ENCODE data around the gene RAB7B.

RAB7B gene

GRCh38 chr1:205950280-205950679 lies 52.9 kb downstream of the RAB7B start:
- TF ChIP-seq POLR2A (IDR thresholded peaks at IDR 0.05; ENCODE audit: low read length) (no peak), GATA1 (IDR thresholded peaks at IDR 0.05; ENCODE audit: low read depth, low read length) (no peak)
- DNase-seq: no peak

GRCh38 chr1:205949753-205950152 lies 53.4 kb downstream of the RAB7B start:
- TF ChIP-seq POLR2A (IDR thresholded peaks at IDR 0.05; ENCODE audit: low read length): no peak
- TF ChIP-seq GATA1 (IDR thresholded peaks at IDR 0.05; ENCODE audit: low read depth, low read length): no peak

GRCh38 chr1:205948886-205949285 lies 54.3 kb downstream of the RAB7B start:
- TF ChIP-seq GATA1 (IDR thresholded peaks at IDR 0.05; ENCODE audit: low read depth, low read length) (no peak), POLR2A (IDR thresholded peaks at IDR 0.05; ENCODE audit: low read length) (no peak)
- no peak for DNase-seq

More at GRCh38 chr1:205949753-205950152, 53.4 kb downstream of the RAB7B start:
- no peak for DNase-seq

- DNase-seq: no peak
- TF ChIP-seq POLR2A (IDR thresholded peaks at IDR 0.05; ENCODE audit: low read length) (no peak), GATA1 (IDR thresholded peaks at IDR 0.05; ENCODE audit: low read depth, low read length) (no peak)
Measured at GRCh38 chr1:205948039-205948438, 55.2 kb downstream of the RAB7B start.

- DNase-seq: no peak
- TF ChIP-seq GATA1 (IDR thresholded peaks at IDR 0.05; ENCODE audit: low read depth, low read length) (no peak), POLR2A (IDR thresholded peaks at IDR 0.05; ENCODE audit: low read length) (no peak)
Measured at GRCh38 chr1:205947024-205947423, 56.2 kb downstream of the RAB7B start.

- no peak for TF ChIP-seq POLR2A (IDR thresholded peaks at IDR 0.05; ENCODE audit: low read length)
- TF ChIP-seq GATA1 (IDR thresholded peaks at IDR 0.05; ENCODE audit: low read depth, low read length): no peak
- no peak for DNase-seq
Measured at GRCh38 chr1:205945069-205945468, 58.1 kb downstream of the RAB7B start.

- TF ChIP-seq POLR2A (IDR thresholded peaks at IDR 0.05; ENCODE audit: low read length) (no peak), GATA1 (IDR thresholded peaks at IDR 0.05; ENCODE audit: low read depth, low read length) (no peak)
- no peak for DNase-seq
Measured at GRCh38 chr1:205944525-205944924, 58.7 kb downstream of the RAB7B start.

- TF ChIP-seq POLR2A (IDR thresholded peaks at IDR 0.05; ENCODE audit: low read length): no peak
- TF ChIP-seq GATA1 (IDR thresholded peaks at IDR 0.05; ENCODE audit: low read depth, low read length): no peak
- DNase-seq: no peak
Measured at GRCh38 chr1:205943245-205943644, 60.0 kb downstream of the RAB7B start, which contains the start of gene SLC26A9. TSS of gene SLC26A9 (minus strand) at chr1:205943456. CDS start at chr1:205935820, 7,636 bp downstream.

- no peak for DNase-seq
- TF ChIP-seq POLR2A (IDR thresholded peaks at IDR 0.05; ENCODE audit: low read length): no peak
- TF ChIP-seq GATA1 (IDR thresholded peaks at IDR 0.05; ENCODE audit: low read depth, low read length): no peak
Measured at GRCh38 chr1:205942631-205943159, 60.5 kb downstream of the RAB7B start.

- DNase-seq: no peak
- TF ChIP-seq GATA1 (IDR thresholded peaks at IDR 0.05; ENCODE audit: low read depth, low read length) (no peak), POLR2A (IDR thresholded peaks at IDR 0.05; ENCODE audit: low read length) (no peak)
Measured at GRCh38 chr1:205940710-205941109, 62.5 kb downstream of the RAB7B start.

GRCh38 chr1:205939690-205940330 lies 63.4 kb downstream of the RAB7B start:
- peak in 1 of 2 experiments; percentile 21 for DNase-seq
- TF ChIP-seq GATA1 (IDR thresholded peaks at IDR 0.05; ENCODE audit: low read depth, low read length) (no peak), POLR2A (IDR thresholded peaks at IDR 0.05; ENCODE audit: low read length) (no peak)

- no peak for TF ChIP-seq POLR2A (IDR thresholded peaks at IDR 0.05; ENCODE audit: low read length)
- TF ChIP-seq GATA1 (IDR thresholded peaks at IDR 0.05; ENCODE audit: low read depth, low read length): no peak
Measured at GRCh38 chr1:205938682-205939081, 64.5 kb downstream of the RAB7B start.

GRCh38 chr1:205936846-205937586 lies 66.2 kb downstream of the RAB7B start:
- no peak for DNase-seq
- TF ChIP-seq POLR2A (IDR thresholded peaks at IDR 0.05; ENCODE audit: low read length) (no peak), GATA1 (IDR thresholded peaks at IDR 0.05; ENCODE audit: low read depth, low read length) (no peak)

More at GRCh38 chr1:205938682-205939081, 64.5 kb downstream of the RAB7B start:
- no peak for DNase-seq

- TF ChIP-seq POLR2A (IDR thresholded peaks at IDR 0.05; ENCODE audit: low read length) (no peak), GATA1 (IDR thresholded peaks at IDR 0.05; ENCODE audit: low read depth, low read length) (no peak)
- DNase-seq: no peak
Measured at GRCh38 chr1:205936311-205936710, 66.9 kb downstream of the RAB7B start.
